Stimulated activated CD8-positive, alpha-beta memory T cell treated with anti-CD3 and anti-CD28 coated beads, Interleukin-4, amount 100 ng/mL, for 4 hours (primary cell): ENCODE data around the gene RGS17.
"Not testable (repeated sequence)": the region's sequence is repeated elsewhere in the genome, so short reads cannot be mapped to it uniquely, and the experiment has no call there.

Experiments
- DNase-seq, 2 donors: peaks; one replicate each; pipeline ENCODE4 v3.0.0-alpha.2; 2020; ENCODE audit warnings: low read depth in 2 of 2, low spot score in 1 of 2

The RGS17 gene

GRCh38 chr6:153131037-153131981 is at the start of gene RGS17:
RGS17 (minus strand) TSS chr6:153131282; CDS start chr6:153044018, 87,264 bp downstream.
- DNase-seq, result peak in 1 of 2 donors; percentile 14

- DNase-seq, result no peak
Observed at GRCh38 chr6:153172815-153173214, 41.7 kb upstream of the RGS17 start.

- DNase-seq, result no peak
Observed at GRCh38 chr6:153170511-153170910, 39.4 kb upstream of the RGS17 start.

GRCh38 chr6:153167907-153168306 is 36.8 kb upstream of the RGS17 start:
- no peak for DNase-seq

- no peak for DNase-seq
Observed at GRCh38 chr6:153167061-153167891, 36.2 kb upstream of the RGS17 start.

GRCh38 chr6:153162646-153163045 is 31.6 kb upstream of the RGS17 start:
- no peak for DNase-seq

- no peak for DNase-seq
Observed at GRCh38 chr6:153162172-153162571, 31.1 kb upstream of the RGS17 start.

GRCh38 chr6:153160221-153160620 is 29.1 kb upstream of the RGS17 start:
- no peak for DNase-seq

- DNase-seq, result no peak
Observed at GRCh38 chr6:153150752-153151440, 19.8 kb upstream of the RGS17 start.

GRCh38 chr6:153150371-153150751 is 19.3 kb upstream of the RGS17 start:
- no peak for DNase-seq

- DNase-seq, result no peak
Observed at GRCh38 chr6:153149891-153150290, 18.8 kb upstream of the RGS17 start.

- DNase-seq, result no peak
Observed at GRCh38 chr6:153146413-153146812, 15.3 kb upstream of the RGS17 start.

- DNase-seq, result no peak
Observed at GRCh38 chr6:153145591-153145990, 14.5 kb upstream of the RGS17 start.

- DNase-seq, result no peak
Observed at GRCh38 chr6:153143200-153143599, 12.1 kb upstream of the RGS17 start.

- DNase-seq, result no peak
Observed at GRCh38 chr6:153140299-153140698, 9.2 kb upstream of the RGS17 start.

- no peak for DNase-seq
Observed at GRCh38 chr6:153138930-153139329, 7.8 kb upstream of the RGS17 start.

- no peak for DNase-seq
Observed at GRCh38 chr6:153135681-153136080, 4.6 kb upstream of the RGS17 start.

GRCh38 chr6:153133667-153134066 is 2.6 kb upstream of the RGS17 start:
- DNase-seq, result not testable (repeated sequence)

- no peak for DNase-seq
Observed at GRCh38 chr6:153130515-153131036, 506 bp downstream of the RGS17 start.

- DNase-seq, result no peak
Observed at GRCh38 chr6:153129873-153130514, 1.1 kb downstream of the RGS17 start.

GRCh38 chr6:153126218-153126617 is 4.9 kb downstream of the RGS17 start:
- no peak for DNase-seq
